Sigmoid colon (tissue), 7 donors: ENCODE data around the gene ZFPM1. TPM values are rescaled to one million over a fixed set of nuclear protein-coding genes. Genes with fewer than 3 reads are reported as not detected.
A peak's percentile ranks its signal among the peaks of the same experiment; 100 is the strongest.

ENCODE experiments used
- DNase-seq: peaks from one replicate; pipeline ENCODE4 v3.0.0-alpha.2; 2019
- H3K27ac ChIP-seq, 4 donors: fragments of 200-600 bp; sonication (generic); one replicate each; pipeline ENCODE4 v1.5.1; 2016 to 2019; ENCODE audit warnings: mild to moderate bottlenecking in 1 of 4
- H3K27me3 ChIP-seq, 3 donors: fragments of 200-600 bp; sonication (generic); one replicate each; pipeline ENCODE4 v1.5.1; 2019; ENCODE audit warnings: mild to moderate bottlenecking in 1 of 3
- H3K36me3 ChIP-seq, 4 donors: fragments of 200-600 bp; sonication (generic); one replicate each; pipeline ENCODE4 v1.5.1; 2016 to 2019
- H3K4me1 ChIP-seq, 4 donors: fragments of 200-600 bp; sonication (generic); one replicate each; pipeline ENCODE4 v1.5.1; 2017 to 2019
- H3K4me3 ChIP-seq, 4 donors: fragments of 200-600 bp; sonication (generic); one replicate each; pipeline ENCODE4 v1.5.1; 2017 to 2019; ENCODE audit warnings: mild to moderate bottlenecking in 2 of 4, moderate library complexity in 1 of 4
- H3K9me3 ChIP-seq, 4 donors: fragments of 200-600 bp in 3 of 4; sonication (generic) in 3 of 4; one replicate each; pipeline versions ENCODE4 v1.5.1 to v1.6.1; 2013 to 2019
- CTCF ChIP-seq, 4 experiments: fragments of 450-650 bp in 3 of 4; fragments of 200-600 bp in 1 of 4; IDR thresholded peaks; one replicate each; pipeline ENCODE4 v1.5.1; 2016 to 2019; ENCODE audit warnings: antibody characterized with exemption in 4 of 4, mild to moderate bottlenecking in 3 of 4, moderate library complexity in 2 of 4
- EP300 ChIP-seq, 4 donors: sonication (generic); formaldehyde crosslinking; IDR thresholded peaks; one replicate each; pipeline ENCODE4 v1.6.1; 2017; ENCODE audit warnings: antibody characterized with exemption in 4 of 4
- POLR2A ChIP-seq, 2 donors: fragments of 450-650 bp; IDR thresholded peaks; one replicate each; pipeline ENCODE4 v1.6.1; 2016; ENCODE audit warnings: antibody characterized with exemption in 2 of 2, mild to moderate bottlenecking in 2 of 2, moderate library complexity in 2 of 2
- POLR2AphosphoS5 ChIP-seq, 4 donors: sonication (generic); formaldehyde crosslinking; IDR thresholded peaks; one replicate each; pipeline ENCODE4 v1.6.1; 2017; ENCODE audit warnings: antibody characterized with exemption in 4 of 4
- WGBS, 2 donors: extraction: QIAGEN DNeasy Blood & Tissue Kit; methylation state at CpG; one replicate each; pipeline ENCODE4 v1.1.7; 2013; 5-methylcytosine and 5-hydroxymethylcytosine counted together
- intact Hi-C: fragments of 100-400 bp; cut with DNase I; formaldehyde crosslinking; loops from one replicate; pipeline ENCODE4 v1.15.1; 2023
- polyA plus RNA-seq, 3 donors: library from polyadenylated mRNA; stranded (reverse); fragments of 200-250 nt; gene quantifications; one replicate each; pipeline ENCODE4 v1.2.3, GENCODE V29; 2013
- total RNA-seq, 4 donors: library from RNA; depleted of rRNA; stranded (reverse); fragments of >200 nt; gene quantifications; one replicate each; pipeline ENCODE4 v1.1.0, GENCODE V29; 2016
- donor health status: healthy with polysubstance abuse.
- donor health status: Bipolar disorder and iron deficiency.
- donor health status: healthy.

Gene ZFPM1
- total and polyA plus RNA-seq, 7 donors = 0.27 to 3.7 (median 0.66) TPM

- 93 to 95% methylated on average over 17 of the region's 17 CpGs for WGBS, 2 donors
- Histone ChIP-seq H3K4me3 (no peak overlapping the region), H3K9me3 (no peaks in the 10 kb centered on the region), H3K4me1 (no peaks in the 10 kb centered on the region), H3K36me3 (no peaks in the 10 kb centered on the region), H3K27ac (no peak overlapping the region), H3K27me3 (peaks cover 0 to 22% (median 0%) of the 10 kb centered on the region in 3 donors)
- DNase-seq = no peak
- intact Hi-C loops = no loop called here
- TF ChIP-seq CTCF (IDR thresholded peaks at IDR 0.05) (no peak), POLR2A (IDR thresholded peaks at IDR 0.05) (no peak), POLR2AphosphoS5 (IDR thresholded peaks at IDR 0.05) (no peak), EP300 (IDR thresholded peaks at IDR 0.05) (no peak)
Measured at GRCh38 chr16:88471115-88471514, 18.0 kb downstream of the ZFPM1 start.

- Histone ChIP-seq H3K27ac (no peak overlapping the region), H3K36me3 (no peaks in the 10 kb centered on the region), H3K4me3 (no peak overlapping the region), H3K4me1 (no peaks in the 10 kb centered on the region), H3K27me3 (peaks cover 0 to 22% (median 0%) of the 10 kb centered on the region in 3 donors), H3K9me3 (no peaks in the 10 kb centered on the region)
- TF ChIP-seq POLR2AphosphoS5 (IDR thresholded peaks at IDR 0.05) (no peak), EP300 (IDR thresholded peaks at IDR 0.05) (no peak), POLR2A (IDR thresholded peaks at IDR 0.05) (no peak), CTCF (IDR thresholded peaks at IDR 0.05) (no peak)
- WGBS, 2 donors = 93% methylated on average over 16 of the region's 16 CpGs
- intact Hi-C loops = no loop called here
- DNase-seq = no peak
Measured at GRCh38 chr16:88471575-88471974, 18.5 kb downstream of the ZFPM1 start.

DNA sequence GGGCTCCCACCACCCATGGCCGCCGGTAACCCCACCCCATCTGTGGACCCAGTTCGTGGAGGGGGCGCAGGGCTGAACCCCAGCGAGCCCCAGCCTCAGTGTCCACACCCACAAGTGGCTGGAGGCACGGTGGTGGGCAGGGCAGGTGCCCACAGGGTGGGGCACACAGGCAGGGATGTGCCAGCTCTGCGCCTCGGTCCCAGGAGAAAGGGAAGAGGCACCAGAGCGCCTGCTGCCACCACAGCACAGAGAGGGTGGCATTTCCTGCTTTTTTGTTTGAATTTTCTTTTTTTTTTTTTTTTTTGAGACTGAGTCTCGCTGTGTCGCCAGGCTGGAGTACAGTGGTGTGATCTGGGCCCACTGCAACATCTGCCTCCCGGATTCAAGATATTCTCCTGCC lies 19.0 kb downstream of the ZFPM1 start:
- Histone ChIP-seq H3K27me3 (peaks cover 0 to 17% (median 0%) of the 10 kb centered on the region in 3 donors), H3K27ac (no peak overlapping the region), H3K4me3 (no peak overlapping the region), H3K9me3 (no peaks in the 10 kb centered on the region), H3K4me1 (no peaks in the 10 kb centered on the region), H3K36me3 (no peaks in the 10 kb centered on the region)
- 45 to 49% methylated on average over 12 of the region's 12 CpGs for WGBS, 2 donors
- intact Hi-C loops = no loop called here
- TF ChIP-seq CTCF (IDR thresholded peaks at IDR 0.05) (no peak), EP300 (IDR thresholded peaks at IDR 0.05) (no peak), POLR2A (IDR thresholded peaks at IDR 0.05) (no peak), POLR2AphosphoS5 (IDR thresholded peaks at IDR 0.05) (no peak)
- DNase-seq = no peak

DNA sequence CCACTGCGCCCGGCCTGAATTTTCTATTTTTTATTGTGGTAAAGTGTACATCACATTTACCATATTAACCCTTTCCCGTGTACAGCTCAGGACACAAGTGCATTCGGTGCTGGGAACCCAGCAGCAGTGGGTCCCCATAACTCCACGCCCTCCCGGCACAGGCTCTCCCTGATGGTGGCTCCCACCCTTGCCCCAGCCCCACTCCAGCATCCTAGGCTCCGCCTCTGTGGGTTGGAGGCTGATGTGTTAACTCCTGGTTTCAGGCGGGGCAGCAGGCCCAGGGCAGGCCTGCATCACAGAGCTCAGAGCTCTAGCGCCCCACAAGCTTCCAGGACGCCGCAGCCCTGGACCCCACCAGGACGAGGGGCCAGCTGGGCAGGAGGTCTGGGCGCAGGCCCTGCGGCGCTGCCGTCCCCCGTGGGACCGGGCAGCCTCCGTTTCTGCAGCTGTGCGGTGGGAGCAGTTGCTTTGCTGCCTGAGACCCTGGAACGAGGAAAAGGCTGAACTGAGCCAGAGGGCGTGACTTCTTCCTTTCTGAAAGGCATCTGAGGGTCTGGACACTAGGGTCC lies 19.6 kb downstream of the ZFPM1 start:
- 82 to 87% methylated on average over 22 of the region's 22 CpGs for WGBS, 2 donors
- intact Hi-C loops = no loop called here
- Histone ChIP-seq H3K36me3 (no peaks in the 10 kb centered on the region), H3K27ac (peak overlapping the region in 1 of 4 donors; percentile 32), H3K27me3 (peaks cover 0 to 12% (median 0%) of the 10 kb centered on the region in 3 donors), H3K9me3 (no peaks in the 10 kb centered on the region), H3K4me1 (no peaks in the 10 kb centered on the region), H3K4me3 (no peak overlapping the region)
- DNase-seq = no peak
- no peak for TF ChIP-seq POLR2AphosphoS5 (IDR thresholded peaks at IDR 0.05)
- TF ChIP-seq POLR2A (IDR thresholded peaks at IDR 0.05) = no peak
- TF ChIP-seq EP300 (IDR thresholded peaks at IDR 0.05) = no peak
- TF ChIP-seq CTCF (IDR thresholded peaks at IDR 0.05) = no peak
